Measurements from ENCODE around the gene GOLGA6A.

GOLGA6A gene

DNA sequence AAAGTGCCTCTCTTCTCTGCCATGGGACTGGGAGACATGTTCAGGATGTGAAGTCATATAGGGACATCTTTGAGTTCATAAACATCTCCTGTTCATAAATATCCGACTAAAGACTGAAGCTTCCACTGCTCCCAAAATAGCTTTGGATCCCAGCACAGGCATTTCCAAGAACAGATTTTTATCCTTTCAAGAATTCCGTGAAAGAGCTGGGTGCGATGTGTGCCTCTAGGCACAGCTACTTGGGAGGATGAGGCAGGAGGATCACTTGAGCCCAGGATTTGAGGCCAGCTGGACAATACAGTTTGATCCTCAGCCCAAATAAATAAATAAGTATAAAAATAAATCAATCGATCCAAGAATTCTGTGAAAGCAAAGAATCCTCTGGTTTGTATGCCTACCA is 41.3 kb upstream of the GOLGA6A start:
- Histone ChIP-seq H3K4me3 (ENCODE audit: low read depth, low read length) (no peak overlapping the region), H3K36me3 (no peaks in the 10 kb centered on the region), H3K4me1 (peaks cover 15% of the 10 kb centered on the region), H3K9me3 (no peaks in the 10 kb centered on the region), H3K27me3 (no peaks in the 10 kb centered on the region)
- TF ChIP-seq, protein P1, sequence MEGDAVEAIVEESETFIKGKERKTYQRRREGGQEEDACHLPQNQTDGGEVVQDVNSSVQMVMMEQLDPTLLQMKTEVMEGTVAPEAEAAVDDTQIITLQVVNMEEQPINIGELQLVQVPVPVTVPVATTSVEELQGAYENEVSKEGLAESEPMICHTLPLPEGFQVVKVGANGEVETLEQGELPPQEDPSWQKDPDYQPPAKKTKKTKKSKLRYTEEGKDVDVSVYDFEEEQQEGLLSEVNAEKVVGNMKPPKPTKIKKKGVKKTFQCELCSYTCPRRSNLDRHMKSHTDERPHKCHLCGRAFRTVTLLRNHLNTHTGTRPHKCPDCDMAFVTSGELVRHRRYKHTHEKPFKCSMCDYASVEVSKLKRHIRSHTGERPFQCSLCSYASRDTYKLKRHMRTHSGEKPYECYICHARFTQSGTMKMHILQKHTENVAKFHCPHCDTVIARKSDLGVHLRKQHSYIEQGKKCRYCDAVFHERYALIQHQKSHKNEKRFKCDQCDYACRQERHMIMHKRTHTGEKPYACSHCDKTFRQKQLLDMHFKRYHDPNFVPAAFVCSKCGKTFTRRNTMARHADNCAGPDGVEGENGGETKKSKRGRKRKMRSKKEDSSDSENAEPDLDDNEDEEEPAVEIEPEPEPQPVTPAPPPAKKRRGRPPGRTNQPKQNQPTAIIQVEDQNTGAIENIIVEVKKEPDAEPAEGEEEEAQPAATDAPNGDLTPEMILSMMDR (IDR thresholded peaks at IDR 0.05; ENCODE audit: low read depth, low read length): no peak
- DNase-seq: no peak

DNA sequence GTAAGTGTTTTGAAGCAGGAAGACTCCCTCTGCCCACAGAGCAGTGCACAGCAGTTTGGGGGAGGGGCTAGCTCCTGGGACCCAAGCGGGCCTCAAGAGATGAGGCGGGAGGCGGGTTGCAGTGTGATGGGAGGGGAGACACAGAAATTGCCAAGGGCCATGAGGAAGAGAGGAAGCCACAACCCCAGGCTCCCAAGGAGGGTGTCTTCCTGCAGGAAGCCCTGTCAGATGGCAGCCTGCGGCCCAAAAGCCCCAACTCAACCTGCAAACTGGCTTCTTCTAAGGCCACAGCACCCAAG is 40.7 kb upstream of the GOLGA6A start:
- TF ChIP-seq, protein P1 (IDR thresholded peaks at IDR 0.05; ENCODE audit: low read depth, low read length): no peak
- H3K4me1 ChIP-seq: peaks cover 12% of the 10 kb centered on the region
- H3K36me3 ChIP-seq: no peaks in the 10 kb centered on the region
- H3K27me3 ChIP-seq: no peaks in the 10 kb centered on the region
- DNase-seq: peak; percentile 26
- H3K4me3 ChIP-seq (ENCODE audit: low read depth, low read length): no peak overlapping the region
- H3K9me3 ChIP-seq: no peaks in the 10 kb centered on the region

DNA sequence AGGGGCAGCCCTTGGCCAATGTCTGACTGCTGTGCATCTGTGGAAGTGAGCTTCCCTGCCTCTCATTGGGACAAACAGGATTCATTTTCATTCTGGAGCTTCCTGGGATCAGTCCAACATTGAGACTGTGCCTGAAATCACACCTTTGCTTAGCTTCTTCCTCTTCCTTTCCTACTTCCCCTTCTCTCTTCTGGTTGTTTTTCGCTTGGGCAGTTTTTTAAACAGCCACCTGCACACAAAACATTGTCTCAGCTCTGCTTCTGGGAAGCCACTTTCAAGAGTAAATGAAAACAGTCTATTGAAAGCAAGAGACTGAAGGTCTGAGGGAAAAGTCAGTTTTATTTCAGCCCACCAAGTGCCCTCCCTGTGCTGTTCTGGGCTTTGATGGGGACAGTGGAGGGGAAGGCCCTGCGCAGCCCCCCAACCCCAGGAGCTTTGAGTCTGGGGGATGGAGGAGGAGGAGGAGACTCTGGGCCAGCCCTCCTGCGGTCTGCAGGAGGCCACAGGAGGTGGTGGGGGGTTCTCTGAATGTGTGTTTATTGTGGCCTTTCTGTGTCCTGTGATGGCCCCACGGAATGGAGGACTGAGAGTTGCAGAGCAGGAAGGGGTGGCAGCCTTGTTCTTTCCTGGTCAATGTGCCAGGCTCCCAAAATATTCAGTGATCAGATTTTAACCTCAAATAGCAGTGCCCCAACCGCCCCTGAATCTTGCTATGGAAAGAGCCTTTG is 40.2 kb upstream of the GOLGA6A start:
- H3K36me3 ChIP-seq: no peaks in the 10 kb centered on the region
- peaks cover 10% of the 10 kb centered on the region for H3K4me1 ChIP-seq
- DNase-seq: no peak
- no peak overlapping the region for H3K4me3 ChIP-seq (ENCODE audit: low read depth, low read length)
- no peaks in the 10 kb centered on the region for H3K9me3 ChIP-seq
- TF ChIP-seq, protein P1 (IDR thresholded peaks at IDR 0.05; ENCODE audit: low read depth, low read length): no peak
- no peaks in the 10 kb centered on the region for H3K27me3 ChIP-seq

DNA sequence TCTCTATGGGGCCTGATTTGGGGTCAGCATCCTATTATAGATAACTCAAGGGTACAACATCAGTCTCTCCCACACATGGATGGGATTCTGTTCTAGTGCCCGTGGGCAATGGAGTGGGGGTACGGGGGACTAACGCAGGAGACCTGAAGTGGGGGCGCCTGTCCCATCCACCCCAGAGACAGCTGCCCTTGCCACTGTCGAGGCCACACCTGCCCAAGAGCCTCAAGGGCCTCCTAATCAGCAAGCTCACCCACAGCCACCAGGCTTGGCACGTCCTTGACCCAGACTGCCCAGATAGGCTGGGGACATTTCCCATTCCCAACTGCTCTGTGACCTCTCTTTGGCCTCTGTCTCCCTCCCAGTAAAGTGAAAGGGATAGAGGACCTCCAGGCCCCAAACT is 39.5 kb upstream of the GOLGA6A start:
- TF ChIP-seq, protein P1 (IDR thresholded peaks at IDR 0.05; ENCODE audit: low read depth, low read length): no peak
- H3K27me3 ChIP-seq: no peaks in the 10 kb centered on the region

DNA sequence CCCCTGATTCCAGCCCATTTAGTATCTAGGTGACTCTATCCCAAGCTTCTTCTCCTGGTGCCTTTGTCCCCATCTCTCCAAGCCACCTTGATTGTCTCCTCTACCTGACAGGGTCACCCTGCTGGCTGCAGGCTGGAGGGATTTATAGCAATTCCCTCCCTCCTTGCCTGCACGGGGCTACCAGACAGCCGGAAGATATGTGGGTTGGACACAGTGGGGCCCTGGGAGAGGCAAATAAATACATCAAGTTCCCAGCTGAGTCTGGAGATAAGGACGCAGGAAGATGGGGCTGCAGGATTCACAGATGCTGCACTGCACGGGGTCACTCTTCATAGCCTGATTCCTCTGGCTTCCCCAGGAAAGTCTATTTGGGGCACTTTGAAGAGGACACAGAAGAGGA is 38.7 kb upstream of the GOLGA6A start:
- Histone ChIP-seq H3K9me3 (no peaks in the 10 kb centered on the region), H3K4me1 (peaks cover 6% of the 10 kb centered on the region), H3K27me3 (no peaks in the 10 kb centered on the region), H3K36me3 (no peaks in the 10 kb centered on the region), H3K4me3 (ENCODE audit: low read depth, low read length) (no peak overlapping the region)
- TF ChIP-seq, protein P1 (IDR thresholded peaks at IDR 0.05; ENCODE audit: low read depth, low read length): no peak
- peak; percentile 20 for DNase-seq

More for the DNA sequence above, 39.5 kb upstream of the GOLGA6A start:
- H3K36me3 ChIP-seq: no peaks in the 10 kb centered on the region
- peaks cover 6% of the 10 kb centered on the region for H3K4me1 ChIP-seq
- H3K4me3 ChIP-seq (ENCODE audit: low read depth, low read length): no peak overlapping the region
- DNase-seq: no peak
- H3K9me3 ChIP-seq: no peaks in the 10 kb centered on the region

DNA sequence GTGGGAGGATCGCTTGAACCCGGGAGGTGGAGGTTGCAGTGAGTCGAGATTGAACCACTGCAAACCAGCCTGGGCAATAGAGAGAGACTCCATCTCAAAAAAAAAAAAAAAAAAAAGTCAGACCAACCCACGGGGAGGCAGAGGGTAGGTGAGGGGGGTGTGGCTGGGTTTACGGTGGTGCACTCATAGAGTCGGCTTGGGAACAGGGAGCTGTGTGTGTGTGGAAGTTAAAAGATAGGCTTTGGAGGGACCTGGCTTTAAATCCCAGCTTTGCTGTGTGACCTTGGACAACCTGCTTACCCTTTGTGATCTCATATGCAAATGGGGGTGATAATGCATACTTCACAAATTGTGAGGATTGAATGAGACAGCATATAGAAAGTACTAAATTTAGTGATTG is 38.1 kb upstream of the GOLGA6A start:
- Histone ChIP-seq H3K36me3 (no peaks in the 10 kb centered on the region), H3K4me3 (ENCODE audit: low read depth, low read length) (no peak overlapping the region), H3K9me3 (no peaks in the 10 kb centered on the region), H3K4me1 (peaks cover 6% of the 10 kb centered on the region), H3K27me3 (no peaks in the 10 kb centered on the region)
- DNase-seq: no peak
- TF ChIP-seq, protein P1 (IDR thresholded peaks at IDR 0.05; ENCODE audit: low read depth, low read length): no peak
